ENCODE data around the gene DNAJC4.
A peak's percentile ranks its signal among the peaks of the same experiment; 100 is the strongest.

DNAJC4 gene

GRCh38 chr11:64259533-64260067, 29.3 kb downstream of the DNAJC4 start:
- DNase-seq (ENCODE audit: low read depth), result no peak

GRCh38 chr11:64260147-64260708, 29.9 kb downstream of the DNAJC4 start:
- DNase-seq (ENCODE audit: low read depth), result no peak

GRCh38 chr11:64261556-64262080, 31.3 kb downstream of the DNAJC4 start:
- DNase-seq (ENCODE audit: low read depth), result no peak

GRCh38 chr11:64262271-64263002, 32.1 kb downstream of the DNAJC4 start:
- no peak for DNase-seq (ENCODE audit: low read depth)

- DNase-seq (ENCODE audit: low read depth), result peak; percentile 86
Observed at GRCh38 chr11:64263021-64263946, 32.9 kb downstream of the DNAJC4 start.

GRCh38 chr11:64263947-64264317, 33.6 kb downstream of the DNAJC4 start:
- DNase-seq (ENCODE audit: low read depth), result no peak

GRCh38 chr11:64264371-64264852, 34.1 kb downstream of the DNAJC4 start:
- DNase-seq (ENCODE audit: low read depth), result no peak

- no peak for DNase-seq (ENCODE audit: low read depth)
Observed at GRCh38 chr11:64265176-64266160, 35.1 kb downstream of the DNAJC4 start.

GRCh38 chr11:64266339-64266738, 36.0 kb downstream of the DNAJC4 start:
- peak; percentile 62 for DNase-seq (ENCODE audit: low read depth)

GRCh38 chr11:64267207-64267945, 37.0 kb downstream of the DNAJC4 start:
- no peak for DNase-seq (ENCODE audit: low read depth)

- peak; percentile 43 for DNase-seq (ENCODE audit: low read depth)
Observed at GRCh38 chr11:64268025-64268892, 37.9 kb downstream of the DNAJC4 start.

GRCh38 chr11:64268893-64269539, 38.7 kb downstream of the DNAJC4 start:
- peak; percentile 58 for DNase-seq (ENCODE audit: low read depth)

- DNase-seq (ENCODE audit: low read depth), result peak; percentile 100
Observed at GRCh38 chr11:64269540-64270220, 39.3 kb downstream of the DNAJC4 start.

- no peak for DNase-seq (ENCODE audit: low read depth)
Observed at GRCh38 chr11:64275031-64275800, 44.9 kb downstream of the DNAJC4 start.

GRCh38 chr11:64275841-64276240, 45.5 kb downstream of the DNAJC4 start:
- no peak for DNase-seq (ENCODE audit: low read depth)

- no peak for DNase-seq (ENCODE audit: low read depth)
Observed at GRCh38 chr11:64276653-64277431, 46.5 kb downstream of the DNAJC4 start.

All from iris pigment epithelial cell (primary cell).